GM18858 (cell line): ENCODE measurements around the gene ACOXL.
"Not testable (repeated sequence)": the region's sequence is repeated elsewhere in the genome, so short reads cannot be mapped to it uniquely, and the experiment has no call there.

Experiments
- ATAC-seq: cut with Tn5 transposase; IDR thresholded peaks from one replicate; pipeline ENCODE4 v1.9.1; 2021; ENCODE audit not compliant: unreplicated experiment

The ACOXL gene

DNA sequence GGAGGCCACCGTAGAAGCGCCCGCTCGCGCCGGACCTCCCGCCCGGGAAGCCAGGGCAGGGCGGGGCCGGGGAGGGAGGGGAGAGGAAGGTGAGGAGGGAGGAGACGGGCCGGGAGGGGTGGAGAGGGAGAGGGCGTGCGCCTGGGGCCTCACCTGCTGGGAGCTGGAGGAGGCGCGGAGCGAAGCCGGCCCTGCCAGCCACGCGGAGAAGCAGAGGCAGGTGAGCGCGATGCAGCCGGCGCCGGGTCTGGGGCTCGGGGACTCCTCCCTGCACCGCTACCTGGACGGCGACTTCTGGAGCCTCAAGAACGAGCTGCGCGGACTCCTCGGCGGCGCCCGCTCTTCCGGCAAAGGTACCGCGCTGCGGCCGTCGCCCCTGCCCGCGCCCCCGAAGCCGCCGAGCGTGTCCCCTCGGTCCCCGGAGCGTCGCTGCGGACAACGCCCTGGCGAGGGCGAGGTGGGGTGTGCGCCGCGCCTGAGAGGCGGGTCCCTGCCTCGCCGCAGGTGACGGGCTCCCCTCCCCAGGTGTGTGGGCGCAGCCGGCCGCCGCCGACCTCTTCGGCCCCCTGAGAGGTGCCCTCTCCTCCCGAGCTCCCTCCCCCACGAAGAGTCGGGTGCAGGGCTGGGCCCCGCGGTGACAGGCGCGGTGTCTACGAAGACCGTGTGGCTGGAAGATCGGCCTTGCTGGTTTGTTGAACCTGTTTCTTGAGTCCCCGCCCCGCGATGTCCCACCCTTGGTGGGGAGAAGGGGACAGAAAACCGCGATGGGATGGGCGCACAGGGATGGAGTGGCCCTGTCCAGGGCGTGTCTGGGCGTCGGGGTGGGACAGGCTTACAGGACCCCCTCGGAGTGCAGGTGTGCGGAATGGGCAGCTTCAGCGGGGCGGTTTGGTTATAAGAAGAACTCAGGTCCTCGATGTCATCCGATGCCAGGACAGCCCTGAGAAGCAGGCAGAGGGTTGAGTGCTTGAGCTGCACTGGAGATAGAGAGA lies at the start of gene ACOXL:
TSS of gene ACOXL (plus strand) at position 152 of the 992 bp plus-strand sequence. CDS start 35,817 bp downstream, outside the sequence.
- no peak for ATAC-seq

DNA sequence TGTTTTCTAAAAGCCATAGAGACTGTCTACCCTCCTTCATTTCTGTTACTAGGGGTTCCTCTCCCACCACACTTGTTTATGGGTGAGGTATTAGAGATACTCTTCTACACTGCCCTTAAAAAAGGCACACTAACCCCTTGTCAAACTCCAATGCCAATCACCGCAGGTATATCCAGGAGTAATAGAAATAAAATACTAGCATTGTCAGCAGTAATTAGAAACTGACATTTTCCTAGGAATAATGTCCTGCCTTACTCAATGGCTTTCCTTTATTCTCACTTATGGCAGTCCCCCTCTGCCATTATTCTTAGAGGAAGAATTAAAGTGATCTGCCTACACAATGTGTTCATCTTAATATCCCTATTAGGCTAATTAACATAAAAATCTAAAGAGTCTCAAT lies 49.5 kb upstream of the ACOXL start:
- no peak for ATAC-seq

DNA sequence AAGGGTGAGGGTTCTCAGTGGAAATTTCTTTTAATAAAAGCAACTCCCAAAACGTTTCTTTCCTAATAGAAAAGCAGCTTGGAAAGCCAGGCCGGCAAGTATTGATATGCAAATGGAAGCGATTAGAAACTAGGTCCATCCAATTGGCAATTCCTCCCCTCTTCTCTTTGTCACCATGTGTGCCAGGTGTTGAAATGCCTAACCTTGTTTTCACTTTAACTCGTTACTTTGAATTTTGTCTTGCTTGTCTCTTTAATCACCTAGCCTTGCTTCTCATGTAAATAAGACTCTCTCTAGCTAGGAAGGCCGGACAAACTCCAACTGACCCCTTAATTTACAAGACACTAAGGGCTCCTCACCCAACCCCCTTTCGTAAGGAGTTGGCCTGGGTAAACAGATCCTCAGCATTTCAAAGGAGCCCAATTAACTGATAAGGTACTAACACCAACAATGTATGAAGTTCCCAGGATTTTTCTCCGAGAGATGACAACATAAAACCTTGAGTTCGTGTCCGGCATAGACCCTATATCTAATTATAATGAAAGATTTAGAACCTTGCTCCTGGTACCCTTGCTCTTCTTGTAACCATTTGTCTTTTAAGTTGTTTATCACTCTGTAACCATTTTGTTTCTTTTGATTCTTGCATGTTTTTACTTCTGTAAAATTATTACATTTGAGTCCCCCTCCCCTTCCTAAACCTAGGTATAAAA lies 44.4 kb upstream of the ACOXL start:
- ATAC-seq = not testable (repeated sequence)

DNA sequence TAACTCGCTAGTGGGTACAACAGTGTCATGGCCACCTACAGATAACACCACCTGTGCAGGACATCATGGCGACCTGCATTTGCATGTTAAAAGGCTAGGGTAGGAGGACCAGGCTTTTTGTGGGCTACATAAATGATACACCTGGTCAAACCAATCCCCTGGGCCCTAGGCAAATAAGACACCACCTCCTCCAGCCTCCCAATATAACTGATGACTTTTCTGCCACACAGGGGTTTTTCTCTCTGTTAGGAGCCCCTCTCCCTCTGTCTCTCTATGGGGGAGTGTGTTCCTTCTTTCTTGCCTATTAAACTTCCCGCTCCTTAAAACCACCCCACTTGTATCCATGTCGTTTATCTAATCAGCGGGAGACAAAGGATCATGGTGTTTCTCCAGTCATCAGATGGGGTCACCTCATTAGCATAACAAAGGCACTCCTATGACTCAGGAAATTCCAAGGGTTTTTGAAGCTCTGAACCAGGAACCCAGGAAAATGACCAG lies 43.7 kb upstream of the ACOXL start:
- ATAC-seq = no peak

DNA sequence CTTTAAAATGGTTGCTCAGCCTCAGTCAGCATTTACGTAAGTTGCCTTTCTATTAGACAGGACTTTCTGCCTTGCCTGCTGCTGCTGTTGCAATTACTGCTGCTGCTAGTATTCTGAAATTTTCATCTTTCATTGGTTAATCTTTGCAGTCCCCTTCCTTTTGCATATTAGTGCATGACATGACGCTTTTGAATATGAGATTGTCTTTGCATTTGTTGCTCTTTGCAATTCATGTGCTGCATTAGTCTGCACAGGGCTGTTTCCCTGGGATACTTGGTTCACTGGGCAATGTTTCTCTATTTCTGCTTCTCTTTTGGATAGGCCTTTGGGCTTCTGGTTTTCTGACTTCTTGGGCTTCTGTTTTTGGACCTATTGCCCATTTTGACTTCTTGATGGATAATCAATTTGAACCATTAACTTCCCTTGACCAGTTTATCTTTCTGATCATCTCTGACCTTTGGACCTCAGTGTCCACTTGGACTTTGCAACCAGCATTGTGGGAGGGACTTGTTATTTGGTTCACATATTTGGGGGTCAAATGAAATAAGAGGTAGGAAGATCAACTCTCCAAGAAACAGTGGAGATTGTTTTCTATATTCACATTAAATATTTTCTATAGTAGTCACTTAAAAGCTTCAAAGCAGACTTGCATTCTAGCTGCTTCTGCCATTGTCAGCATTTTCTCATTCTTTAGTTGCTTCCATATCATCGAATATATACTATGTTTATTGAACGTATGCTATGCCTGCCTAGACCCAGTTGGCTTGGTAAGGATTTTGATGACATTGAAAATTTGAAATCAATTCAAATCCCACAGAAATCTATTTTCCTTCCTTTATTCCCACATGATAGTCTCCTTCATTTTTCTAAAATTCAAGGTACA lies 42.0 kb upstream of the ACOXL start:
- no peak for ATAC-seq

DNA sequence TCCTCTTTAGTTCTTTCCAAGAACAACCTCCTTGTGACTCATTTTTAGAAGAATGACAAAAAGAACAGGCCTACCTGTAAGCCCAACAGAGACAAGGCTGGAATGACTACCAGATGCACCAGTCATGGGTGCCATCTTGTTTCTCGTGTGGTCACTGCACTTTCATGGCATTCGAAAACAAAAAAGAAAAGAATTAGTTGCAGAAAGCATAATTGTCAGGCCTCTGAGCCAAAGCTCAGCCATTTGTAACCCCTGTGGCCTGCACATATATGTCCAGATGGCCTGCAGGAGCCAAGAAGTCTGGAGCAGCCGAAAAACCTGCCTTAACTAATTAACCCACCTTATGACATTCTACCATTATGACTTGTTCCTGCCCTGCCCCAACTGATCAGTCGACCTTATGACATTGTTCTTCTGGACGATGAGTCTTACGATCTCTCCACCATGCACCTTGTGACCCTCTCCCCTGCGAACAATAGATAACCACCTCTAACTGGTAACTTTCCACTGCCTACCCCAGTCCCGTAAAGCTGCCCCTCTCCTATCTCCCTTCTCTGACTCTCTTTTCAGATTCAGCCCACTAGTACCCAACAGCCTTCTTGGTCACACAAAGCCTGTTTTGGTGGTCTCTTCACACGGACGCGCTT lies 40.6 kb upstream of the ACOXL start:
- ATAC-seq = no peak

DNA sequence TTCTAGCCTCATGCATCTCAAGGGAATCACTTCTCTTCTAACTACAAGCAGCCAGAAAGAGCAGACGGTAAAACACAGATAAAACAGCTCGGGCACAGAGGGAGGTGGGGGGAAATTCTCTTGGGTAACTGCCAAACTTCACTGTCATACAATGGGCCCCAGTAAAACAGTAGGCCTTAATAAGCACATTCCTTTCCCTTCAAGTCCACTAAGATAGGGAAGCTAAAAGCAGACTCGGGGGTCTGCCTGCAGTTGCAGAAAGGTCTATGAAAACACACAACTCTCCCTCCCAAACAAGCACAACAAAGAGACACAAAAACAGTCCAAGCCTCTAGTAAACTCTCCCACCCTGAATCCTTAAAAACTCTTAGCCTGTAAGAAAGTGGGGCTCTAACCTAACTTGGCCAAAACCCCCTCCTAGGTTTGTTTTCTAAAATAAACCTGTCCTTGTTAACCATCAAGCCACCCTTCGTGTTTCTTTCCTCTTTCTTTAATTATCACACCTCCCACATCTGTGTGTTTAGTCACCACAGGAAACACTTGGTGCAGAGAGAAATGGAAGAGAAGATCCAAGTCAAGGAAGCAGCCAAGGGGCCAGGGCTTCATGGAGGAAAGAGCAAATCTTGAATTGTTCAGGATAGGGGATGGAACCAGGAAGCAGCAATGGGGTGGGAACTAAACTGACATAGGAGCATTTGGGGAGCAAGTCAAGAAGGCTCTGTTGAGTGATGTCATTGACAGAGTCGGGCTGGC lies 37.1 kb upstream of the ACOXL start:
- not testable (repeated sequence) for ATAC-seq

DNA sequence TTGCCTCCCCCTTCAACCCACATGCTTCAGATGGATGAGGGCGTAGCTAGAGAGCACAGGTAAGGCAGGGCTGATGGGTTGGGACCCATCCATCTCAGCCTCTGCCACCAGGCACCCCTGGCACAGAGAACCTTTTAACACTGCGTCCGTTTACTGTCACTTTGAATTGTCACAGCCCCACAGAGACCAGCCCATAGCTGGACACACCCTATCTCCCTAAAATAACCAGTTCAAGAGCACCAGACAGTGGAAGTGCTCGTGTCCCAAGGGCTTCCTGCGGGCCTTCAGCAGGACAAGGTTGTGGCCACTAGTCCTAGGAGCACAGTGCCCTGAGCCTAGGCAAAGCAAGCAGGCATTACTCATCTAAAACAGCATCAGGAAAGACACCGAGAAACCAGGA lies 34.1 kb upstream of the ACOXL start:
- ATAC-seq = not testable (repeated sequence)

DNA sequence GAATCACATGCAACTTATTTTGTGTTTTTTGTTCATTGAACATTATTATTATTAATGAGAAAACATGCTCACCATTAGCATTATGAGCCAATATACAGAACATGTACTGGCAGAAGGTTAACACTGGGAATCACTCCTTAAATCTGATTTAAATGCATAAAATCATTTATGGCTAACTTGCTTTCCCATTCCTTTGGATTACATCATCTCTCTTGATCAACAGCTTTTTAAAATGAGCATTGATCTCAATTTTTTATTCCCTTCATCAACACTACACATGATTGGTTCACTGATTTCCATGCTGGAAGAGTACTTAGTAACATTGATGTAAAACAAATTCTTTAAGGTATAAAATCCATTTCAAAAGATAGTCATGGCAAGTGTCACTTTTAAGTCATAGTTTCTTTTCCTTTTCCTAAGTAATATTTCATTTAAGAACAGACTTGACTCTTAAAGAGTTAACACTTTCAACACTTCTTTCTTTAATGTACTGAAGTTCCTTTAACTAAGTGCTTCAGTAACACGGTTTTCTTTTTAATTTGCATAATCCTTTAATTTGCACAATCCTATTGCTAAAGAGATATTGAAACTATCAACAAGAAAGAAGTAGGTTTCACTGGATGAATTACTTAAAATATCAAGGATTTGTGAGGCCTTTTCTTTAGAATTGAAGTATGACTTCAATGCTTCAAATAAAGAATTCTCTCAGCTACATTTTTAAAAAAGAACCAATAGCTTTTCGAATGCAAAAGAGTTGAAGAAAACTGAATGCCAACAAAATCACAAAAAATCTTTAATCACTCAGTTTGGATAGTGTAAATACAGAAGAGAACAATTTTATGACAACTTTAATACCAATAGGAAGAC lies 29.6 kb upstream of the ACOXL start:
- ATAC-seq = no peak

DNA sequence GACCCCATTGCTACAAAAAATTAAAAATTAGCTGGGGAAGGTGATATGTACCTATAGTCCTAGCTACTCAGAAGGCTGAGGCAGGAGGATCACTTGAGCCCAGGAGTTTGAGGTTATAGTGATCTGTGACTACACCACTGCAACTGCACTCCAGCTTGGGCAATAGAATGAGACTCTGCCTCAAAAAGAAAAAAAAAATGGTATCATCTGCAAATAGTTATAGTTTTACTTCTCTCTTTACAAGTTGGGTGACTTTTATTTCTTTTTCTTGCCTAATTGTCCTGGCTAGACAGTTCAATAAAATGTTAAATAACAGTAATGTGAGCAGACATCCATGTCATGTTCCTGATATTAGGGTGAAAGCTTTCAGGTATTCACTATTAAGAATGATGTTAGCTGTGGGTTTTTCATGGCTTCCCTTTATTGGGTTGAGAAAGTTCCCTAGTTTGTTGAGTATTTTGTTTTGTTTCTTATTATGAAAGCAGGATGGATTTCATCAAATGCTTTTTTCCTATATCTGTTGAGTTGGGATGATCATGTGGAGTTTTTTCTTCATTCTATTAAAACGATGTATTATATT lies 24.9 kb upstream of the ACOXL start:
- ATAC-seq = no peak

DNA sequence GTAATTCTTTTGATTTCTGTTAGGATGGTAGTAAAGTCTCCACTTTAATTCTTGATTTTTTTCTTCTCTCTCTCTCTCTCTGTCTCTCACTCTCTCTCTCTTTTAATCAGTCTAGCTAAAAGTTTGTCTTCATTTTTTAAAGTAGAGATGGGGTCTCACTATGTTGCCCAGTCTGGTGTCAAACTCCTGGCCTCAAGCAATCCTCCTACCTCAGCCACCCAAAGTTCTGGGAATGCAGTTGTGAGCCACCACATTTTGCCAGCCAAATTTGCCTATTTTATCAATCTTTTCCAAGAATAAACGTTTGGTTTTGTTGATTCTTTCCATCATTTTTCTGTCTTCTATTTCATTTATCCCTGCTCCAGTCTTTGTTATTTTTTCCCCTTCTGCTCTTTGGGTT lies 23.9 kb upstream of the ACOXL start:
- ATAC-seq = no peak

DNA sequence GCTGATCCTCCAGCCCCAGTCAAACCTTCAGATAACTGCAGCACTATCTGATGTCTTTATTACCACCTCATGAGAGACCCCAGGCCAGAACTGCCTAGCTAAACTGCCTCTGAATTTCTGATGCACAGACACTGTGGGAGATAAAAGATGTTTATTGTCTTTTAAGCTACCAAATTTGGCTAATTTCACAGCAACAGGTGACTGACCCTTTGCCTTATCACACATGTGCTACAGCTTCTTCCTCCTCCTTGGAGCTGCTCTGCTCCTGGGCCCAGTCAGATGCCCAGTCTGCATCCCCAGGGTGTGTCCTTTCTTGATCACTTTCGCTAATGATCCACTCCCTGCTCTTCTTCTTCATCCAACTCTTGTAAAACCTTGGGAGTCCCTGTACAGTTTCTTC lies 19.6 kb upstream of the ACOXL start:
- ATAC-seq = no peak

DNA sequence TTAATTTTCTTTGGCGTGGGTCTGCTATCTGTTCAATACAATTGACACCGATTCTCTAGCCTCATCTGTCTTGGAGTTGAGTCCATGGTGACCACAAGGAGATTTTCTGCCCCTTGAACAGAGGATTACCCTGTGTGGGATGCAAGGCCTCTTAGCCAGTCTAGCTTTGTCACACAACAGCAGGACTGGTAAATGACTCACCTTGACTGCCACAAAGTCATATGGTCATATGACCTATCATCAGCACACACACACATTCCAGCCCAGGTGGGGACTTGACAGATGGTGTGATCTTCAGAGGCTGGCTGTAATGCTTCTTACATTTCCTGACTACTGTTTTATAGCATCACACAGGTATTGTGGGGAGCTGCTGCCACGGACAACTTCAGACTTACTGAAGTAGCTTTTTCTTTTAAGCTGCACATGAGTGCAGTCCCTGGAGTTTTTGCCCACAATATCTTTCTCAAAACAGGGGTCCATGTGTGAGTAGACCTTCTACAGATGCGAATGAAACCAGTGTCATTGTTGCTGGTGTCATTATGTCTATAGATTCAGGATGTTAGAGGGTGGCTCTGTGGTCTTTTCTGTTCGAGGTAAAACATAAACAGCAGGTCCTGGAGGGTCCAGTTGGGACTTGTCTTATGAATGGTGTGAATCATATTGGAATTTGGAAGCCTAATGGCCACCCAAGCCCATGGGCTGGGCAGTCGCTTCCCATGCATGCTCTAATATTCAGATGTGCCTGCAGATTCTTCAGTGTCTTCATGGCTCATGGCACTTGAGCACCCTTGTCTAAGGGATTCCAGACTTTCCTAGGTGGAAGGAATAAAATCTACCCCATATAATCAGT lies 18.6 kb upstream of the ACOXL start:
- no peak for ATAC-seq

DNA sequence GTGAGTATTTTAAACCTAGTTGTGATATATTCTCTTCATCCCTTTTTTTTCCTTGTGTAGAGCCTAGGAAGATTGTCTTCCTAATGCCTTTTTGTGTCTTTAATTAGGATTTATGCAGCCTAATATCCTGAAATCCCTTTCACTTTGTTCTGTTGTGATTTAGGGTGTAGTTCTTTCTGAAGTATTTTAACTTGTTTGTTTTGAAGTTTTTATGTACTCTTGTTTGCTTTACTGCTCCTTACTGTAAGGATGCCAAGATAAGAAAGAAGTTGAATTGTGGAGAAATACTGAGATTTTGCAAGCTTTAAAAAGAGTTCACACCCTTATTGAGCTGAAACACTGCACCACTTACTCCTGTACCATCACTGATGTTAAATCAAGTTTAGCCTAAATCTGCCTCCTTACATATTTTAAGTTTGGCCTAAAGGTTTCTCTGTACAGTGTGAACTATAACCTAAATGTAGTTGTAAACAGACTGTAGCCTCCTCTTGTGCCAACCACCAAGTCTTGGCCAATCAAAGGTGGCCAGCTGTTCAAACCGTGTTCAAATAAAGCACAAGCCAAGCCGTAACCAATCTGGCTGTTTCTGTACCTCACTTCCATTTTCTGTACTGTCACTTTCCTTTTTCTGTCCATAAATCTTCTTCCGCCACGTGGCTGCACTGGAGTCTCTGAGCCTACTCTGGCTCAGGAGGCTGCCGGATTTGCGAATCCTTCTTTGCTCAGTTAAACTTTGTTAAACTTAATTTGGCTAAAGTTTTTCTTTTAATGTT lies 17.7 kb upstream of the ACOXL start:
- ATAC-seq = no peak

DNA sequence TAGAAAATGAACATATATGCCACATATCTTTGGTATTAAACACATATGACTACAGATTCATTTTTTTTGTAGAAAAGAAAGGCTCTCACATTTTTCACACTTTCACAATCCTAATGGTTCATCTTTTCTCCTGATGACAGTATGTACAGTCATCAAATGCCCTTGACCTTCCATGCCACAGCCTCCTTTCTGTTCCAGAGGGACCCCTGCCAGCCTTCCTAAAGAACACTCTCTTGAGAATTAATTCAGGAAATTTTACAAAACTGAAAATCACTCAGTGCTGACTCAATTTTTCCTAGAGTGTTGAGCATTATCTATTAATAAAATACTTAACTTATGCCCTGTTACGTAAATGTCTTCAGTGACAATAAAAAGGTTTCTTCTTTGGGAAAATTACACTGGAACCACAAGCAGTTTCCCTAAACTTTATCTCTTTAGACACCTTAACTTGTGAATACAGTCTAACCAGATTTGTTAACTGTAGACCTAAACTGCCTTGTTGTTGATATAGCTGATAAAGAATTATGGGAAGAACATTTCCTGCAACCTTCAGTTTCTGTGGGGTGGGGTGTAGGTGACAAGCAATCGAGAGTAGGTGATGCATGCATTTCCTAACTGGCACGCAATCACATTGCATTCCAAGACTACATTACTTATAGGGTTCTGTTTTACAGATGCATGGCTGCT lies 15.3 kb upstream of the ACOXL start:
- ATAC-seq = no peak

DNA sequence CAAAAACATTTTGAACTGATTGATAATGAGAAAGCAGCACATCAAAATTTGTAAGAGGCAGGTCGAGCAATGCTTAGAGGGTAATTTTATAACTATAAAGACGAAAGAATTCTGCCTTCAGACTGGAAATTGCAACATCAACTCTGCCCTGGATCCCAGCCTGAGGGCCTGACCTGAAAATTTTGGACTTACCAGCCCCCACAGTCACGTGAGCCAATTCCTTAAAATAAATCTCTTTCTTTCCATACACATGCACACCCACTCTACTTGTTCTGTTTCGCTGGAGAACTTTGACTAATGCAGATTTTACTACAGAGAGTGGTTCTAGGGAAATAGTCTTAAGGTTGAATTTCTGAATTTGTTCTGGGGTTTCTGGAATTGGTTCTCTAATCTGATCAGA lies 14.6 kb upstream of the ACOXL start:
- ATAC-seq = no peak
